Measurements from ENCODE around the gene THAP7.
"Not testable (repeated sequence)": the region's sequence is repeated elsewhere in the genome, so short reads cannot be mapped to it uniquely, and the experiment has no call there.

THAP7 gene

GRCh38 chr22:21010426-21011113, 8.7 kb upstream of the THAP7 start:
- Histone ChIP-seq H3K27ac (ENCODE audit: low read depth, low read length) (no peak overlapping the region), H3K27me3 (ENCODE audit: control insufficient read depth in 1 of 2, insufficient read depth in 2 of 2, low read length in 2 of 2) (no peaks in the 10 kb centered on the region), H3K4me1 (ENCODE audit: control insufficient read depth in 1 of 2, insufficient read depth in 2 of 2, low read length in 2 of 2) (peaks cover 12 to 19% of the 10 kb centered on the region in 2 donors), H3K9ac (ENCODE audit: low read depth in 1 of 2, low read length in 2 of 2) (no peak overlapping the region), H3K9me3 (ENCODE audit: control insufficient read depth in 1 of 2, low read length in 2 of 2) (no peaks in the 10 kb centered on the region), H3K4me3 (ENCODE audit: low read depth in 1 of 2, low read length in 2 of 2) (no peak overlapping the region), H3K36me3 (ENCODE audit: control insufficient read depth in 1 of 2, insufficient read depth in 2 of 2, low read length in 2 of 2) (no peaks in the 10 kb centered on the region)

GRCh38 chr22:21009638-21010425, 7.9 kb upstream of the THAP7 start:
- Histone ChIP-seq H3K36me3 (ENCODE audit: control insufficient read depth in 1 of 2, insufficient read depth in 2 of 2, low read length in 2 of 2) (no peaks in the 10 kb centered on the region), H3K4me3 (ENCODE audit: low read depth in 1 of 2, low read length in 2 of 2) (no peak overlapping the region), H3K9ac (ENCODE audit: low read depth in 1 of 2, low read length in 2 of 2) (no peak overlapping the region), H3K9me3 (ENCODE audit: control insufficient read depth in 1 of 2, low read length in 2 of 2) (no peaks in the 10 kb centered on the region), H3K4me1 (ENCODE audit: control insufficient read depth in 1 of 2, insufficient read depth in 2 of 2, low read length in 2 of 2) (peaks cover 11 to 12% of the 10 kb centered on the region in 2 donors), H3K27me3 (ENCODE audit: control insufficient read depth in 1 of 2, insufficient read depth in 2 of 2, low read length in 2 of 2) (no peaks in the 10 kb centered on the region), H3K27ac (ENCODE audit: low read depth, low read length) (no peak overlapping the region)

GRCh38 chr22:21009208-21009607, 7.3 kb upstream of the THAP7 start:
- not testable (repeated sequence) for H3K4me3 ChIP-seq (ENCODE audit: low read depth in 1 of 2, low read length in 2 of 2); H3K9ac ChIP-seq (ENCODE audit: low read depth in 1 of 2, low read length in 2 of 2); H3K27me3 ChIP-seq (ENCODE audit: control insufficient read depth in 1 of 2, insufficient read depth in 2 of 2, low read length in 2 of 2); H3K9me3 ChIP-seq (ENCODE audit: control insufficient read depth in 1 of 2, low read length in 2 of 2); H3K27ac ChIP-seq (ENCODE audit: low read depth, low read length); H3K4me1 ChIP-seq (ENCODE audit: control insufficient read depth in 1 of 2, insufficient read depth in 2 of 2, low read length in 2 of 2); H3K36me3 ChIP-seq (ENCODE audit: control insufficient read depth in 1 of 2, insufficient read depth in 2 of 2, low read length in 2 of 2)

- H3K27me3 ChIP-seq (ENCODE audit: control insufficient read depth in 1 of 2, insufficient read depth in 2 of 2, low read length in 2 of 2): no peaks in the 10 kb centered on the region
- no peak overlapping the region for H3K27ac ChIP-seq (ENCODE audit: low read depth, low read length)
- peak overlapping the region in 1 of 2 donors; percentile 22 for H3K4me3 ChIP-seq (ENCODE audit: low read depth in 1 of 2, low read length in 2 of 2)
- peaks cover 0 to 14% of the 10 kb centered on the region in 2 donors for H3K36me3 ChIP-seq (ENCODE audit: control insufficient read depth in 1 of 2, insufficient read depth in 2 of 2, low read length in 2 of 2)
- no peak overlapping the region for H3K9ac ChIP-seq (ENCODE audit: low read depth in 1 of 2, low read length in 2 of 2)
- peaks cover 25 to 36% of the 10 kb centered on the region in 2 donors for H3K4me1 ChIP-seq (ENCODE audit: control insufficient read depth in 1 of 2, insufficient read depth in 2 of 2, low read length in 2 of 2)
- no peaks in the 10 kb centered on the region for H3K9me3 ChIP-seq (ENCODE audit: control insufficient read depth in 1 of 2, low read length in 2 of 2)
These were observed 1.9 kb upstream of the THAP7 start for GRCh38 chr22:21003782-21004181.

- peak overlapping the region; percentile 89 to 93 for H3K4me3 ChIP-seq (ENCODE audit: low read depth in 1 of 2, low read length in 2 of 2)
- peaks cover 25 to 36% of the 10 kb centered on the region in 2 donors for H3K4me1 ChIP-seq (ENCODE audit: control insufficient read depth in 1 of 2, insufficient read depth in 2 of 2, low read length in 2 of 2)
- peak overlapping the region; percentile 93 to 94 for H3K9ac ChIP-seq (ENCODE audit: low read depth in 1 of 2, low read length in 2 of 2)
- no peaks in the 10 kb centered on the region for H3K27me3 ChIP-seq (ENCODE audit: control insufficient read depth in 1 of 2, insufficient read depth in 2 of 2, low read length in 2 of 2)
- peaks cover 4 to 39% of the 10 kb centered on the region in 2 donors for H3K36me3 ChIP-seq (ENCODE audit: control insufficient read depth in 1 of 2, insufficient read depth in 2 of 2, low read length in 2 of 2)
- H3K27ac ChIP-seq (ENCODE audit: low read depth, low read length): peak overlapping the region; percentile 99
- no peaks in the 10 kb centered on the region for H3K9me3 ChIP-seq (ENCODE audit: control insufficient read depth in 1 of 2, low read length in 2 of 2)
These were observed 824 bp downstream of the THAP7 start for GRCh38 chr22:21000987-21001600.

- Histone ChIP-seq H3K4me3 (ENCODE audit: low read depth in 1 of 2, low read length in 2 of 2) (peak overlapping the region; percentile 89 to 93), H3K36me3 (ENCODE audit: control insufficient read depth in 1 of 2, insufficient read depth in 2 of 2, low read length in 2 of 2) (peaks cover 5 to 42% of the 10 kb centered on the region in 2 donors), H3K9ac (ENCODE audit: low read depth in 1 of 2, low read length in 2 of 2) (peak overlapping the region; percentile 93 to 94), H3K27me3 (ENCODE audit: control insufficient read depth in 1 of 2, insufficient read depth in 2 of 2, low read length in 2 of 2) (no peaks in the 10 kb centered on the region), H3K27ac (ENCODE audit: low read depth, low read length) (no peak overlapping the region), H3K4me1 (ENCODE audit: control insufficient read depth in 1 of 2, insufficient read depth in 2 of 2, low read length in 2 of 2) (peaks cover 25 to 36% of the 10 kb centered on the region in 2 donors), H3K9me3 (ENCODE audit: control insufficient read depth in 1 of 2, low read length in 2 of 2) (no peaks in the 10 kb centered on the region)
These were observed 1.5 kb downstream of the THAP7 start for GRCh38 chr22:21000207-21000986.

- no peak overlapping the region for H3K4me3 ChIP-seq (ENCODE audit: low read depth in 1 of 2, low read length in 2 of 2)
- peaks cover 5 to 47% of the 10 kb centered on the region in 2 donors for H3K36me3 ChIP-seq (ENCODE audit: control insufficient read depth in 1 of 2, insufficient read depth in 2 of 2, low read length in 2 of 2)
These were observed 2.3 kb downstream of the THAP7 start for GRCh38 chr22:20999350-21000206.

GRCh38 chr22:20998411-20999336, 3.2 kb downstream of the THAP7 start:
- H3K27me3 ChIP-seq (ENCODE audit: control insufficient read depth in 1 of 2, insufficient read depth in 2 of 2, low read length in 2 of 2): no peaks in the 10 kb centered on the region
- no peaks in the 10 kb centered on the region for H3K9me3 ChIP-seq (ENCODE audit: control insufficient read depth in 1 of 2, low read length in 2 of 2)
- peaks cover 22 to 32% of the 10 kb centered on the region in 2 donors for H3K4me1 ChIP-seq (ENCODE audit: control insufficient read depth in 1 of 2, insufficient read depth in 2 of 2, low read length in 2 of 2)
- no peak overlapping the region for H3K27ac ChIP-seq (ENCODE audit: low read depth, low read length)
- H3K4me3 ChIP-seq (ENCODE audit: low read depth in 1 of 2, low read length in 2 of 2): no peak overlapping the region
- H3K36me3 ChIP-seq (ENCODE audit: control insufficient read depth in 1 of 2, insufficient read depth in 2 of 2, low read length in 2 of 2): peaks cover 5 to 53% of the 10 kb centered on the region in 2 donors
- H3K9ac ChIP-seq (ENCODE audit: low read depth in 1 of 2, low read length in 2 of 2): no peak overlapping the region

More at GRCh38 chr22:20999350-21000206, 2.3 kb downstream of the THAP7 start:
- no peaks in the 10 kb centered on the region for H3K9me3 ChIP-seq (ENCODE audit: control insufficient read depth in 1 of 2, low read length in 2 of 2)
- H3K27me3 ChIP-seq (ENCODE audit: control insufficient read depth in 1 of 2, insufficient read depth in 2 of 2, low read length in 2 of 2): no peaks in the 10 kb centered on the region
- peaks cover 25 to 36% of the 10 kb centered on the region in 2 donors for H3K4me1 ChIP-seq (ENCODE audit: control insufficient read depth in 1 of 2, insufficient read depth in 2 of 2, low read length in 2 of 2)
- no peak overlapping the region for H3K9ac ChIP-seq (ENCODE audit: low read depth in 1 of 2, low read length in 2 of 2)
- H3K27ac ChIP-seq (ENCODE audit: low read depth, low read length): no peak overlapping the region
